GM12878 (cell line): ENCODE results near the gene BRICD5. TPM values are rescaled to one million over a fixed set of nuclear protein-coding genes. Genes with fewer than 3 reads are reported as not detected.

Experiments used
- ATAC-seq: fragments of 200-7000 bp; cut with Tn5 transposase; 3 replicates; pipeline ENCODE4 v1.9.1; 2020; ENCODE audit warnings: mild to moderate bottlenecking, moderate library complexity
- BruUV-seq: library from RNA; stranded (reverse); fragments of 400-500 nt; replicated peaks from 2 replicates; lab custom pipeline; 2021; lab: Mats Ljungman, UMichigan
- CTCF ChIA-PET: fragments of 300-600 bp; sonication (Branson Sonifier 250); formaldehyde crosslinking; extraction: SDS; loops from one replicate; lab custom pipeline; 2021; ENCODE audit warnings: inconsistent platforms; lab: Yijun Ruan, JAX
- POLR2A ChIA-PET: fragments of 350-600 bp; formaldehyde crosslinking; extraction: SDS; loops from one replicate; lab custom pipeline; 2021; ENCODE audit warnings: inconsistent platforms; lab: Charles Lee
- RAD21 ChIA-PET: fragments of 300-600 bp; sonication (Branson Sonifier 250); formaldehyde crosslinking; loops from one replicate; lab custom pipeline; 2023; ENCODE audit warnings: antibody characterized with exemption; ENCODE audit not compliant: unreplicated experiment; lab: Charles Lee
- SMC1A ChIA-PET: fragments of 300-600 bp; sonication (Branson Sonifier 250); formaldehyde crosslinking; loops from one replicate; lab custom pipeline; 2023; ENCODE audit not compliant: unreplicated experiment, uncharacterized antibody; lab: Charles Lee
- DNase-seq: peaks from one replicate; pipeline ENCODE4 v3.0.0-alpha.2; 2011; ENCODE audit warnings: low read depth, low spot score
- FAIRE-seq: peaks from 3 replicates; lab custom pipeline; 2011; peaks lifted over from hg19 to GRCh38; lab: Jason Lieb, UNC
- H2AFZ ChIP-seq: 2 replicates; pipeline ENCODE4 v1.6.0; 2011; ENCODE audit warnings: low read depth, low read length, control low read depth; ENCODE audit not compliant: control insufficient read depth
- H3K27ac ChIP-seq: 2 replicates; pipeline ENCODE4 v1.5.1; 2011; ENCODE audit warnings: control low read depth; ENCODE audit not compliant: control insufficient read depth, insufficient read depth
- H3K27me3 ChIP-seq, 2 experiments: replicated peaks in 1 of 2; 2 replicates each; pipeline versions ENCODE4 v1.6.0 to v1.6.1; 2011; ENCODE audit warnings: low read length in 1 of 2; ENCODE audit not compliant: control insufficient read depth in 2 of 2, insufficient read depth in 2 of 2
- H3K36me3 ChIP-seq, 2 experiments: 2 replicates each; pipeline ENCODE4 v1.5.1; 2011; ENCODE audit warnings: low read length in 1 of 2; ENCODE audit not compliant: control insufficient read depth in 2 of 2, insufficient read depth in 2 of 2
- H3K4me1 ChIP-seq: 2 replicates; pipeline ENCODE4 v1.6.1; 2011; ENCODE audit warnings: mild to moderate bottlenecking, low read length, moderate library complexity, mixed read lengths; ENCODE audit not compliant: control insufficient read depth, insufficient read depth
- H3K4me2 ChIP-seq: 2 replicates; pipeline ENCODE4 v1.6.0; 2011; ENCODE audit warnings: control low read depth; ENCODE audit not compliant: control insufficient read depth, insufficient read depth
- H3K4me3 ChIP-seq: fragments of 200-600 bp; sonication (generic); 2 replicates; pipeline ENCODE4 v1.5.1; 2016
- H3K79me2 ChIP-seq: 2 replicates; pipeline ENCODE4 v1.6.0; 2011; ENCODE audit warnings: low read length; ENCODE audit not compliant: control insufficient read depth, insufficient read depth
- H3K9ac ChIP-seq: 2 replicates; pipeline ENCODE4 v1.8.0; 2011; ENCODE audit warnings: low read length, control low read depth, mixed read lengths; ENCODE audit not compliant: control insufficient read depth, insufficient read depth
- H3K9me3 ChIP-seq: replicated peaks from 3 replicates; pipeline ENCODE4 v1.5.1; 2011; ENCODE audit warnings: mild to moderate bottlenecking, low read length; ENCODE audit not compliant: control insufficient read depth, insufficient read depth
- H4K20me1 ChIP-seq: 2 replicates; pipeline ENCODE4 v1.6.0; 2011; ENCODE audit not compliant: control insufficient read depth, insufficient read depth
- CEBPB ChIP-seq, 2 experiments: fragments of 150-350 bp in 1 of 2; IDR thresholded peaks; 2 replicates each; pipeline ENCODE4 v1.6.1; 2012 to 2014; ENCODE audit warnings: low read depth in 2 of 2, low read length in 2 of 2, borderline replicate concordance in 1 of 2, inconsistent platforms in 1 of 2
- CHD4 ChIP-seq: fragments of 200-600 bp; sonication (generic); IDR thresholded peaks from 2 replicates; pipeline ENCODE4 v1.6.1; 2016; ENCODE audit warnings: mild to moderate bottlenecking
- E2F4 ChIP-seq: IDR thresholded peaks from 2 replicates; pipeline ENCODE4 v1.6.1; 2012; ENCODE audit warnings: low read depth, low read length, improper control_type of control experiment
- HSF1 ChIP-seq: fragments of 150-350 bp; IDR thresholded peaks from 2 replicates; pipeline ENCODE4 v1.6.1; 2014; ENCODE audit warnings: mild to moderate bottlenecking, low read depth, low read length
- IKZF2 ChIP-seq, 2 experiments: fragments of 450-650 bp; IDR thresholded peaks; 2 replicates each; pipeline ENCODE4 v1.6.1; 2017; ENCODE audit warnings: mild to moderate bottlenecking in 2 of 2, moderate library complexity in 2 of 2
- IRF5 ChIP-seq: fragments of 450-650 bp; IDR thresholded peaks from 2 replicates; pipeline ENCODE4 v1.6.1; 2017; ENCODE audit warnings: borderline replicate concordance
- NFXL1 ChIP-seq: fragments of 450-650 bp; IDR thresholded peaks from 2 replicates; pipeline ENCODE4 v1.6.1; 2017; ENCODE audit warnings: antibody characterized with exemption, mild to moderate bottlenecking, borderline replicate concordance
- NRF1 ChIP-seq: conservative IDR thresholded peaks from 2 replicates; pipeline ENCODE4 v1.6.1; 2011; ENCODE audit warnings: mild to moderate bottlenecking, low read depth, low read length, improper control_type of control experiment
- PRDM15 ChIP-seq: fragments of 450-650 bp; formaldehyde crosslinking; IDR thresholded peaks from 2 replicates; pipeline ENCODE4 v1.4.0; 2020; ENCODE audit warnings: mild to moderate bottlenecking, moderate library complexity
- TCF3 ChIP-seq: IDR thresholded peaks from 2 replicates; pipeline ENCODE4 v1.6.1; 2012; ENCODE audit warnings: low read depth, mild to moderate bottlenecking, low read length, borderline replicate concordance; ENCODE audit not compliant: insufficient read depth
- ZBTB4 ChIP-seq: fragments of 450-650 bp; formaldehyde crosslinking; IDR thresholded peaks from 2 replicates; pipeline ENCODE4 v1.4.0; 2022; ENCODE audit warnings: mild to moderate bottlenecking, moderate library complexity
- ZNF274 ChIP-seq: IDR thresholded peaks from one replicate; pipeline ENCODE4 v1.8.0; 2011; ENCODE audit not compliant: insufficient read length, insufficient read depth
- WGBS: methylation state at CpG from one replicate; pipeline ENCODE4 v1.1.6; 2016; ENCODE audit warnings: low lambda C conversion rate; ENCODE audit not compliant: insufficient replicate concordance, insufficient coverage; ENCODE audit errors: missing lambda C conversion rate; 5-methylcytosine and 5-hydroxymethylcytosine counted together
- in situ Hi-C: fragments of 300-500 bp; cut with MboI; formaldehyde crosslinking; loops from 9 replicates; pipeline ENCODE4 v1.14.3; 2018; ENCODE audit warnings: mixed read lengths
- intact Hi-C: fragments of 100-400 bp; cut with micrococcal nuclease; formaldehyde crosslinking; loops from one replicate; pipeline ENCODE4 v1.14.2; 2022; ENCODE audit not compliant: unreplicated experiment
- polyA plus RNA-seq, 11 experiments: library from polyadenylated mRNA; depleted of rRNA in 4 of 11; unstranded in 6 of 11; stranded (reverse) in 5 of 11; fragments of >200 nt; fragmentation: Nextera tagmentation in 4 of 11; fragmentation: Illumina TruSeq in 1 of 11; extraction: Ambion mirVana in 4 of 11; extraction: Trizol in 1 of 11; gene quantifications; 1 replicate in 1 of 11; 2 replicates in 10 of 11; pipeline versions ENCODE4 v1.2.1 to v1.2.3, GENCODE V29; 2011 to 2016; ENCODE audit warnings: inconsistent platforms in 2 of 11, missing spikeins in 2 of 11, low read depth in 1 of 11
- total RNA-seq, 4 experiments: library from RNA; depleted of rRNA in 3 of 4; stranded (reverse); fragments of >200 nt in 3 of 4; fragmentation: Illumina TruSeq in 1 of 4; extraction: Trizol in 1 of 4; gene quantifications; 2 replicates each; pipeline versions ENCODE4 v1.2.1 to v1.2.3, GENCODE V29; 2013 to 2021

BRICD5 gene
- total and polyA plus RNA-seq, 10 of the 15 experiments (the other 5 are each of a cell fraction or from before 2014, with no cell fraction given), result 0.58 to 11.6 (median 1.5) TPM; not detected in 1

GRCh38 chr16:2244301-2244700, 33.6 kb upstream of the BRICD5 start:
- Histone ChIP-seq H4K20me1 (no peaks in the 10 kb centered on the region), H3K9ac (no peak overlapping the region), H3K9me3 (no peaks in the 10 kb centered on the region), H2AFZ (no peak overlapping the region), H3K27ac (no peak overlapping the region), H3K4me3 (no peak overlapping the region), H3K4me2 (no peak overlapping the region), H3K4me1 (no peaks in the 10 kb centered on the region), H3K36me3 (peaks cover 0 to 22% of the 10 kb centered on the region in 2 experiments; a peak in 2 of 4 replicates), H3K27me3 (no peaks in the 10 kb centered on the region), H3K79me2 (peaks cover 1% of the 10 kb centered on the region; the same call in 1 of the 2 replicates)
- CTCF ChIA-PET, result no interaction called here
- RAD21 ChIA-PET, result interaction anchor here (1.0 kb wide), 1 partner anchor 116 kb away, joined by 3 read pairs; no protein-coding TSS in a partner anchor
- SMC1A ChIA-PET, result no interaction called here
- FAIRE-seq (no peak), ATAC-seq (no peak), DNase-seq (no peak)
- POLR2A ChIA-PET, result no interaction called here
- 86% methylated on average over 17 of the region's 17 CpGs for WGBS
- in situ Hi-C loops (no loop called here), intact Hi-C loops (no loop called here)
- no TSS peak for BruUV-seq
- TF ChIP-seq NRF1 (no peak), HSF1 (no peak), CEBPB (IDR thresholded peaks at IDR 0.05; ENCODE audit: borderline replicate concordance in 1 of 2, low read depth in 2 of 2, low read length in 2 of 2) (no peak), TCF3 (no peak), E2F4 (no peak), IKZF2 (IDR thresholded peaks at IDR 0.05) (no peak), ZBTB4 (CRISPR knock-in tag) (no peak), CHD4 (no peak), ZNF274 (no peak), IRF5 (no peak), NFXL1 (no peak), PRDM15 (CRISPR knock-in tag) (no peak)
